Right lobe of liver (tissue), 6 donors: ENCODE measurements around the gene SDHC. TPM values are rescaled to one million over a fixed set of nuclear protein-coding genes. Genes with fewer than 3 reads are reported as not detected.
A peak's percentile ranks its signal among the peaks of the same experiment; 100 is the strongest.

ENCODE experiments used
- ATAC-seq, 4 donors: fragments of 200-7000 bp; cut with Tn5 transposase; one replicate each; pipeline ENCODE4 v1.9.1; 2020; ENCODE audit warnings: mild to moderate bottlenecking in 4 of 4, moderate library complexity in 4 of 4
- DNase-seq, 3 donors: peaks; one replicate each; pipeline ENCODE4 v3.0.0-alpha.2; 2020
- H3K27ac ChIP-seq, 3 donors: fragments of 200-600 bp; one replicate each; pipeline ENCODE4 v1.8.0; 2022
- H3K27me3 ChIP-seq, 2 donors: fragments of 200-600 bp; one replicate each; pipeline ENCODE4 v1.8.0; 2022
- H3K36me3 ChIP-seq, 4 donors: fragments of 200-600 bp; sonication (generic) in 1 of 4; one replicate each; pipeline versions ENCODE4 v1.5.1 to v1.8.0; 2017 to 2022; ENCODE audit warnings: control low read depth in 1 of 4
- H3K4me1 ChIP-seq, 4 donors: fragments of 200-600 bp; sonication (generic) in 1 of 4; one replicate each; pipeline versions ENCODE4 v1.5.1 to v1.8.0; 2017 to 2022; ENCODE audit warnings: control low read depth in 1 of 4
- H3K4me3 ChIP-seq, 3 donors: fragments of 200-600 bp; one replicate each; pipeline ENCODE4 v1.8.0; 2022
- H3K9me3 ChIP-seq, 4 donors: fragments of 200-600 bp; sonication (generic) in 1 of 4; one replicate each; pipeline versions ENCODE4 v1.5.1 to v1.8.0; 2017 to 2022; ENCODE audit warnings: control low read depth in 1 of 4
- POLR2A ChIP-seq: fragments of 450-650 bp; IDR thresholded peaks from one replicate; pipeline ENCODE4 v1.6.1; 2017; ENCODE audit warnings: antibody characterized with exemption, mild to moderate bottlenecking
- WGBS: methylation state at CpG from one replicate; pipeline ENCODE4 v1.1.6; 2018; ENCODE audit warnings: low coverage, low lambda C conversion rate; ENCODE audit not compliant: insufficient coverage; ENCODE audit errors: missing lambda C conversion rate; 5-methylcytosine and 5-hydroxymethylcytosine counted together
- intact Hi-C, 2 donors: fragments of 100-400 bp; cut with DNase I; formaldehyde crosslinking; loops; one replicate each; pipeline versions ENCODE4 v1.11.2 to v1.14.1; 2022
- total RNA-seq, 6 experiments: library from RNA; depleted of rRNA in 2 of 6; stranded (reverse); fragments of >200 nt in 2 of 6; fragmentation: NEBNext Ultra II Directional in 3 of 6; extraction: Animal tissue kit (Norgen Biotek cat#: 25700) in 3 of 6; gene quantifications; one replicate each; pipeline versions ENCODE4 v1.1.0 to v1.2.4, GENCODE V29; 2016 to 2023
- TF ChIP-seq, protein P1 (sequence below), 4 donors: fragments of 200-600 bp in 3 of 4; fragments of 450-650 bp in 1 of 4; IDR thresholded peaks; one replicate each; pipeline versions ENCODE4 v1.5.1 to v1.8.0; 2016 to 2022; ENCODE audit warnings: antibody characterized with exemption in 4 of 4, mild to moderate bottlenecking in 2 of 4
- donor health status: DM: no; HTN: yes; CAD: no.
- donor health status: DM: no; HTN: no; CAD: no.
- donor health status: DM: no; HTN: no; CAD: no.
- donor health status: DM: no; HTN: yes; CAD: no.
- donor health status: DM: no; HTN: yes; CAD: no.

SDHC gene
- total RNA-seq, 6 experiments from 2014 or later, result 167 to 282 (median 235) TPM

DNA sequence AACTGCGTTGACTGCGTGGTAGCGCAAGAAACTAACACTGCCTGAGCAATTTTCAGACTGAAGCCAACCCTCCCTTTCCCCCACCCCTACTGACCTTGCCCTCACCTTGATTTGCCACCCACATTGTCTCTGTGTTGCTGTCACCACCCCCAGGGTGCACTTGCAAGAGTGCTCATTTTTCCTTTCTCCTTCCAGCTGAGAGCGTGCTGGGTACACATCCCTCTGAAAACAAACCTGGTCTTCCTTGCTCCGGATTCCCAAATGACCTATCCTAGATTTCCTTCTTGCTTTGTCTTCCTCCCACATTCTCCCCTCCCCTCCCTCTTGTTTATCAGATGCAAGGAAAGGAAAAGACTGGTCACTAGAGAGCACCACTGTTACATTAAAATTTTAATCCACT is 28.7 kb upstream of the SDHC start:
- 70% methylated on average over 5 of the region's 5 CpGs for WGBS
- H3K9me3 ChIP-seq, result no peaks in the 10 kb centered on the region
- H3K4me3 ChIP-seq, result no peak overlapping the region
- no peaks in the 10 kb centered on the region for H3K36me3 ChIP-seq
- H3K27me3 ChIP-seq, result no peaks in the 10 kb centered on the region
- DNase-seq (no peak), ATAC-seq (no peak)
- H3K27ac ChIP-seq, result no peak overlapping the region
- intact Hi-C loops, result loop anchor here in 1 of 2 donors (10.0 kb wide), 1 partner anchor 51 kb away; the partner anchor contains the start of gene NR1I3
- TF ChIP-seq, protein P1, sequence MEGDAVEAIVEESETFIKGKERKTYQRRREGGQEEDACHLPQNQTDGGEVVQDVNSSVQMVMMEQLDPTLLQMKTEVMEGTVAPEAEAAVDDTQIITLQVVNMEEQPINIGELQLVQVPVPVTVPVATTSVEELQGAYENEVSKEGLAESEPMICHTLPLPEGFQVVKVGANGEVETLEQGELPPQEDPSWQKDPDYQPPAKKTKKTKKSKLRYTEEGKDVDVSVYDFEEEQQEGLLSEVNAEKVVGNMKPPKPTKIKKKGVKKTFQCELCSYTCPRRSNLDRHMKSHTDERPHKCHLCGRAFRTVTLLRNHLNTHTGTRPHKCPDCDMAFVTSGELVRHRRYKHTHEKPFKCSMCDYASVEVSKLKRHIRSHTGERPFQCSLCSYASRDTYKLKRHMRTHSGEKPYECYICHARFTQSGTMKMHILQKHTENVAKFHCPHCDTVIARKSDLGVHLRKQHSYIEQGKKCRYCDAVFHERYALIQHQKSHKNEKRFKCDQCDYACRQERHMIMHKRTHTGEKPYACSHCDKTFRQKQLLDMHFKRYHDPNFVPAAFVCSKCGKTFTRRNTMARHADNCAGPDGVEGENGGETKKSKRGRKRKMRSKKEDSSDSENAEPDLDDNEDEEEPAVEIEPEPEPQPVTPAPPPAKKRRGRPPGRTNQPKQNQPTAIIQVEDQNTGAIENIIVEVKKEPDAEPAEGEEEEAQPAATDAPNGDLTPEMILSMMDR (IDR thresholded peaks at IDR 0.05), result no peak
- TF ChIP-seq POLR2A, result no peak
- H3K4me1 ChIP-seq, result no peaks in the 10 kb centered on the region

DNA sequence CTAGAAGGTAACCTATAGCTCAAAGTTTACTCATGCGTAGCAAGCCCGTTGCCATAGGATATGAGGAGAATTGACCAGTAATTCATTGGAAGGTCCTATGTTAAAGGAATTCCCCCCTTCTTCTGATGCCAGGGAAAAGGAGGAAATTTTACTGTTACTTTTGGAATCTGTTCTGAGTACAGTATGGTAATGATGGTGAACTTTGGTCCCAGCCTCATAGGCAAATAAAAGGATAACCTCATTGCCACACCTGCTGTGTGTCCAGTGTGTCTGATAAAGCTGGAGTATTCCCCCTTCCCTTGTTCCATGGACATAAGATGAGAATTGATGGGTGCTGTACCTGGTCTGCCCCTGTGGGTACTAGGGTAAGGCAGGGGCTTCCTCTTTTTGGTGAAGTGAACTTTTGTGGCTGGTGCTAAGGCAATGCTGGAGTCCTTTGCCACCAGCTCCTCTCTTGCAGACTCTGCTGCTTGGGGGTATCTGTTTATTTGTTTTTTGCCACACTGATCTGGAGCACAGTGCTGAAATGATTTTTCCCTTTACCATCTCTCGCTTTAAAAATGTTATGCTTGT is 26.6 kb upstream of the SDHC start:
- DNase-seq (no peak), ATAC-seq (peak in 1 of 4 donors; percentile 73)
- TF ChIP-seq, protein P1 (IDR thresholded peaks at IDR 0.05), result no peak
- TF ChIP-seq POLR2A, result no peak
- no peak overlapping the region for H3K4me3 ChIP-seq
- no peaks in the 10 kb centered on the region for H3K4me1 ChIP-seq
- no peaks in the 10 kb centered on the region for H3K9me3 ChIP-seq
- 88% methylated on average over 3 of the region's 3 CpGs for WGBS
- H3K36me3 ChIP-seq, result no peaks in the 10 kb centered on the region
- H3K27me3 ChIP-seq, result no peaks in the 10 kb centered on the region
- no peak overlapping the region for H3K27ac ChIP-seq
- intact Hi-C loops, result loop anchor here in 1 of 2 donors (10.0 kb wide), 1 partner anchor 53 kb away; the partner anchor contains the start of gene NR1I3

- H3K9me3 ChIP-seq, result no peaks in the 10 kb centered on the region
- DNase-seq (no peak), ATAC-seq (no peak)
- H3K4me3 ChIP-seq, result no peak overlapping the region
- TF ChIP-seq, protein P1 (IDR thresholded peaks at IDR 0.05), result no peak
- TF ChIP-seq POLR2A, result no peak
- no peaks in the 10 kb centered on the region for H3K36me3 ChIP-seq
- H3K27ac ChIP-seq, result no peak overlapping the region
- intact Hi-C loops, result loop anchor here in 1 of 2 donors (10.0 kb wide), 1 partner anchor 56 kb away; the partner anchor contains the start of gene NR1I3
- WGBS, result 78% methylated on average over 1 of the region's 1 CpG
- no peaks in the 10 kb centered on the region for H3K27me3 ChIP-seq
- H3K4me1 ChIP-seq, result no peaks in the 10 kb centered on the region
Observed at GRCh38 chr1:161290779-161291178, 23.4 kb upstream of the SDHC start.

- intact Hi-C loops, result loop anchor here in 1 of 2 donors (10.0 kb wide), 1 partner anchor 63 kb away; the partner anchor contains the start of gene NR1I3
- no peaks in the 10 kb centered on the region for H3K27me3 ChIP-seq
Observed at GRCh38 chr1:161297415-161297814, 16.8 kb upstream of the SDHC start.

More at GRCh38 chr1:161297415-161297814, 16.8 kb upstream of the SDHC start:
- Histone ChIP-seq H3K4me1 (no peaks in the 10 kb centered on the region), H3K4me3 (no peak overlapping the region), H3K36me3 (no peaks in the 10 kb centered on the region), H3K9me3 (no peaks in the 10 kb centered on the region), H3K27ac (no peak overlapping the region)
- DNase-seq (no peak), ATAC-seq (no peak)
- no peak for TF ChIP-seq POLR2A
- TF ChIP-seq, protein P1 (IDR thresholded peaks at IDR 0.05), result no peak
